Measurements from ENCODE around the gene TCEANC. TPM values are rescaled to one million over a fixed set of nuclear protein-coding genes. Genes with fewer than 3 reads are reported as not detected.

TCEANC gene
- polyA plus RNA-seq, 2 of the 4 experiments (the other 2 are of a cell fraction): 0.81 to 2.7 TPM

DNA sequence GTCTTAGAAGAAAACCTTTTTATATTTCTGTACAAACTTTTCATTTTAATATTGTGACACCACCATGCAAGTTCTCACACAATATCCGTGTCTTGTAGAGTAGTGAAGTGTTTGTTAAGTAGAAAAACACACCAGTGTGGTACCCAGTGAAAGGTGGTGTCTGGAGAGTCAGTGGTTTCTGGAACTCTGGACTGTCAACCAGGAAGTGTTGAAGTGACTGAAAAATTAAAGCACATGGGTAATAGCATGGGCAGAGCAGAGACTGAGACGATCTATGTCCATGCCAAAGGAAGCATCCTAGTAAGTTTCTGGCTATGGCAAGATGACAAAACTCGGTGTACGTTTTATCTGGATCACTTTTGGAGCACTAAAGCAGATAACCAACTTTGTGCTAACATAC is 58.2 kb downstream of the TCEANC start:
- no peak for ATAC-seq
- no peak overlapping the region for H3K4me3 ChIP-seq
- no peak for DNase-seq (ENCODE audit: low read depth in 1 of 2, low spot score in 1 of 2)
- no peak for TF ChIP-seq RFX5 (IDR thresholded peaks at IDR 0.05)
- TF ChIP-seq TFCP2L1 (CRISPR knock-in tag; IDR thresholded peaks at IDR 0.05): no peak
- no peak for TF ChIP-seq RNF2 (IDR thresholded peaks at IDR 0.05; ENCODE audit: borderline replicate concordance, low read depth)
- TF ChIP-seq ATOH8 (CRISPR knock-in tag; IDR thresholded peaks at IDR 0.05; ENCODE audit: low read depth): no peak
- TF ChIP-seq CHD2 (IDR thresholded peaks at IDR 0.05; ENCODE audit: low read length, partially characterized antibody): no peak
- TF ChIP-seq PBX3 (IDR thresholded peaks at IDR 0.05): no peak
- TF ChIP-seq KDM5A (IDR thresholded peaks at IDR 0.05): no peak
- TF ChIP-seq HMGXB4 (CRISPR knock-in tag; IDR thresholded peaks at IDR 0.05; ENCODE audit: borderline replicate concordance): no peak
- no peak for TF ChIP-seq USF2 (IDR thresholded peaks at IDR 0.05)
- no peak for TF ChIP-seq MAZ (IDR thresholded peaks at IDR 0.05; ENCODE audit: borderline replicate concordance, low read depth, low read length)
- TF ChIP-seq FOSL2 (IDR thresholded peaks at IDR 0.05): no peak
- no peak for TF ChIP-seq FOSL2 (CRISPR knock-in tag; IDR thresholded peaks at IDR 0.05)
- TF ChIP-seq BHLHE40 (IDR thresholded peaks at IDR 0.05; ENCODE audit: low read depth, low read length): no peak
- TF ChIP-seq, protein P1, sequence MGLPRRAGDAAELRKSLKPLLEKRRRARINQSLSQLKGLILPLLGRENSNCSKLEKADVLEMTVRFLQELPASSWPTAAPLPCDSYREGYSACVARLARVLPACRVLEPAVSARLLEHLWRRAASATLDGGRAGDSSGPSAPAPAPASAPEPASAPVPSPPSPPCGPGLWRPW (IDR thresholded peaks at IDR 0.05): no peak
- TF ChIP-seq REST (IDR thresholded peaks at IDR 0.05): no peak
- no peak for TF ChIP-seq MYC (IDR thresholded peaks at IDR 0.05; ENCODE audit: borderline replicate concordance, low read length)
- TF ChIP-seq TP53 (CRISPR knock-in tag; IDR thresholded peaks at IDR 0.05): no peak
- no peak for TF ChIP-seq BCL3 (IDR thresholded peaks at IDR 0.05)
- FAIRE-seq: peak; percentile 67
- H3K9me3 ChIP-seq: no peaks in the 10 kb centered on the region
- 87% methylated on average over 4 of the region's 4 CpGs for WGBS (ENCODE audit: missing lambda C conversion rate)
- CTCF ChIA-PET: interaction anchor here (1.0 kb wide), 1 partner anchor 9 kb away, joined by 3 read pairs; no protein-coding TSS in a partner anchor
- no peak overlapping the region for H3K4me2 ChIP-seq
- H3K27ac ChIP-seq: no peak overlapping the region
- POLR2A ChIA-PET: no interaction called here
- no peaks in the 10 kb centered on the region for H3K4me1 ChIP-seq

Other genes with a start within 250 kb of the TCEANC start
- not detected in 2 replicates for gene EGFL6, start 83.5 kb upstream of the TCEANC start, polyA plus RNA-seq (2011; rRNA removed)
- not detected in 3 replicates for gene EGFL6, start 83.5 kb upstream of the TCEANC start, polyA plus RNA-seq (2017; fragmentation: RNase III; extraction: RNeasy Plus Mini Kit Qiagen cat#74134 plus additional on column Dnase treatment)
- 26.7 and 39.0 TPM in 2 replicates for gene RAB9A, start 36.0 kb downstream of the TCEANC start, polyA plus RNA-seq (2011; rRNA removed)
- 26.0 to 26.8 TPM (median 26.8 TPM) in 3 replicates for gene RAB9A, start 36.0 kb downstream of the TCEANC start, polyA plus RNA-seq (2017; fragmentation: RNase III; extraction: RNeasy Plus Mini Kit Qiagen cat#74134 plus additional on column Dnase treatment)
- 11.6 and 12.2 TPM in 2 replicates for gene TRAPPC2, start 81.5 kb downstream of the TCEANC start, polyA plus RNA-seq (2011; rRNA removed)
- 10.8 to 11.9 TPM (median 11.6 TPM) in 3 replicates for gene TRAPPC2, start 81.5 kb downstream of the TCEANC start, polyA plus RNA-seq (2017; fragmentation: RNase III; extraction: RNeasy Plus Mini Kit Qiagen cat#74134 plus additional on column Dnase treatment)
- gene OFD1, start 81.6 kb downstream of the TCEANC start, polyA plus RNA-seq (2011; rRNA removed): 18.2 and 24.9 TPM in 2 replicates
- 13.0 to 14.8 TPM (median 14.4 TPM) in 3 replicates for gene OFD1, start 81.6 kb downstream of the TCEANC start, polyA plus RNA-seq (2017; fragmentation: RNase III; extraction: RNeasy Plus Mini Kit Qiagen cat#74134 plus additional on column Dnase treatment)
- gene GPM6B, start 164.0 kb downstream of the TCEANC start, polyA plus RNA-seq (2011; rRNA removed): 0.10 TPM in 1 of 2 replicates, not detected in the other
- 0.03 to 0.05 TPM in 2 of 3 replicates, not detected in the other for gene GPM6B, start 164.0 kb downstream of the TCEANC start, polyA plus RNA-seq (2017; fragmentation: RNase III; extraction: RNeasy Plus Mini Kit Qiagen cat#74134 plus additional on column Dnase treatment)

All from A549 (cell line).